Embryonic facial prominence (tissue), 1 donor: ENCODE data around the gene A1CF.
"Not testable (repeated sequence)": the region's sequence is repeated elsewhere in the genome, so short reads cannot be mapped to it uniquely, and the experiment has no call there.

Experiments used
- DNase-seq: peaks from one replicate; pipeline ENCODE4 v3.0.0-alpha.2; 2016; ENCODE audit errors: extremely low spot score

Gene A1CF

DNA sequence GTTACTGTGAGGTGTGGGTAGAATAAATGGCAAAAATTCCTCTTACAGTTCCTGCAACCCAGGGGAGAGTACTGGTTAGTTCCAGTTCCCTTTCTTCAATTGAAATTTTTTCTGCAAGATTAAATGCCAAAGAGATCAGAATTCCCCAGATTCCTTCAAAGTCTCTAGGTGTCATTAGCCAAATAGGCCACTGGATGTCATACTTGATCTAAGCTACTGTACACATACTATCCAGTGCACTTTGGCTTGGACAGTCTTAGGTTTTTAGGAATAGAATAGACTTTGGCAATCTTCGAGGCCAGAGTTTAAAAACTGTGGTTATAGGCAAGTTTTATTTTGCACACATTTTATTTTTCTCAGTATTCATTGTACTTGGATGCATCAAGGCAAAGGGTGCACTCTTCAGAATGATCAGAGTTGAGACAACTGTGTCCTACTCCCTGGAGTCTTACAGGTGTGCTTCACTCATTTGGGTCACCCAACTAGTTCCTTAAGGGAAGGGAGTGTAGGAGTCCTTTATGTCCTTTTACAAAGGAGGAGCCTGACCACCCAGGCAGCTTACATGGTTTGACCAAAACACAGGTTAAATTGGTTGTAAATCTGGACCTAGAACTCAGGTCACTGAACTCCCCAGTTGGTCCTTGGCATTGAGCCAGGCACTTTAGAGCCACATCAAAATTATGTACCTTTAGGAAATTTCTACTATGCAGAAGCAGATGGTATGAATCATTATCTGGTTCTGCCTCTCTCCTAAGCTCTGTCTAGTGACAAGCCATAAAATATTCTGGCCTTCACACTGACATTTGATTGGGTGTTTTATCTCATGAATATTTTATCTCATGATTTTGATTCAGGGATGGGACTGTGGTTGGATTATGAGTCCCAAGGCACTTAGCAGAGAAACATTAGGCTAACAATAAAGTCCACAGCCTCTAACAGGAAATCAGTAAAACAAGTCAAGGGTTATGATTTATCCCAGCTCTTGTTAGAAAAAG, 96.2 kb downstream of the A1CF start:
- no peak for DNase-seq

DNA sequence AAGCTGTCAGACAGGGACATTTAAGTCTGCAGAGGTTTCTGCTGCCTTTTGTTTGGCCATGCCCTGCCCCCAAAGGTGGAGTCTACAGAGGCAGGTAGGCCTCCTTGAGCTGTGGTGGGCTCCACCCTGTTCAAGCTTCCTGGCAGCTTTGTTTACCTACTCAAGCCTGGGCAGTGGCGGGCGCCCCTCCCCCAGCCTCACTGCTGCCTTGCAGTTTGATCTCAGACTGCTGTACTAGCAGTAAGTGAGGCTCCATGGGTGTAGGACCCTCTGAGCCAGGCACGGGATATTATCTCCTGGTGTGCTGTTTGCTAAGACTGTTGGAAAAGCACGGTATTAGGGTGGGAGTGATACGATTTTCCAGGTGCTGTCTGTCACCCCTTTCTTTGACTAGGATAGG, 97.5 kb downstream of the A1CF start:
- DNase-seq: not testable (repeated sequence)

GRCh38 chr10:50782017-50782416, 103.4 kb downstream of the A1CF start:
- DNase-seq: not testable (repeated sequence)

GRCh38 chr10:50780036-50780435, 105.4 kb downstream of the A1CF start:
- not testable (repeated sequence) for DNase-seq

DNA sequence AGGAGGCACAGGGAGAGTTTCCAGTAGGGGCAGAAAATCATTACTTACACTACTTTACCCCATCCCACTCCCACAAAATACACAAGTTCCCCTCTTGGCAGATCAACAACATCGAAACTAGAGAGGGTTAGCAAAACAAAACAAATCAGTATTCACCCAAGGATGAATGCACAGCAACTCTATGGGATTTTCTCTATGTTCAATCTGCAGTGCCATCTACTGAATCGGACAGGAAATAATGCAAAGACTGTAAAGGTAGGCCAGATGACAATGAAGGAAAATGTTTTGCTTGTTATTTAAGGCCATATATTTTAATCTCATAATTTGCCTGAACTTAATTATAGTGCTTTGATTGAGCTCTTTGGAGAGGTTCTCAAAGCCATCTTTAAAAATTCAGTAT, 110.6 kb downstream of the A1CF start:
- not testable (repeated sequence) for DNase-seq

- DNase-seq: not testable (repeated sequence)
These were observed 113.4 kb downstream of the A1CF start for GRCh38 chr10:50772042-50772441.

GRCh38 chr10:50766774-50767513, 118.5 kb downstream of the A1CF start:
- DNase-seq: not testable (repeated sequence)
